ENCODE data around the gene TSHZ2. TPM values are rescaled to one million over a fixed set of nuclear protein-coding genes. Genes with fewer than 3 reads are reported as not detected.

The TSHZ2 gene
- total and polyA plus RNA-seq, 3 donors from 2014 or later = 13.0 to 41.9 (median 40.4) TPM

- H3K9me3 ChIP-seq = no peaks in the 10 kb centered on the region
- no peaks in the 10 kb centered on the region for H3K4me1 ChIP-seq
- no peaks in the 10 kb centered on the region for H3K27me3 ChIP-seq
- DNase-seq = no peak
- no peaks in the 10 kb centered on the region for H3K36me3 ChIP-seq (ENCODE audit: low read depth, missing control alignments)
- TF ChIP-seq CTCF (IDR thresholded peaks at IDR 0.05) (no peak), POLR2A (IDR thresholded peaks at IDR 0.05) (no peak)
- H3K4me3 ChIP-seq = no peak overlapping the region
- intact Hi-C loops (cut with DNase I; ENCODE audit: low total_unique reads) = no loop called here
- no peak overlapping the region for H3K27ac ChIP-seq
- WGBS, 2 donors = 78 to 90% methylated on average over 6 of the region's 6 CpGs
Observed at GRCh38 chr20:53342429-53342828, 370.3 kb downstream of the TSHZ2 start.

GRCh38 chr20:53343448-53343847 lies 371.3 kb downstream of the TSHZ2 start:
- H3K4me1 ChIP-seq = no peaks in the 10 kb centered on the region
- TF ChIP-seq CTCF (IDR thresholded peaks at IDR 0.05) (no peak), POLR2A (IDR thresholded peaks at IDR 0.05) (no peak)
- no peaks in the 10 kb centered on the region for H3K36me3 ChIP-seq (ENCODE audit: low read depth, missing control alignments)
- H3K27me3 ChIP-seq = no peaks in the 10 kb centered on the region
- no peaks in the 10 kb centered on the region for H3K9me3 ChIP-seq
- intact Hi-C loops (cut with DNase I; ENCODE audit: low total_unique reads) = no loop called here
- no peak overlapping the region for H3K4me3 ChIP-seq
- no peak overlapping the region for H3K27ac ChIP-seq
- DNase-seq = no peak
- WGBS, 2 donors = 81 to 85% methylated on average over 6 of the region's 6 CpGs

GRCh38 chr20:53344891-53345290 lies 372.7 kb downstream of the TSHZ2 start:
- intact Hi-C loops (cut with DNase I; ENCODE audit: low total_unique reads) = no loop called here
- TF ChIP-seq CTCF (IDR thresholded peaks at IDR 0.05) = no peak
- TF ChIP-seq POLR2A (IDR thresholded peaks at IDR 0.05) = no peak

GRCh38 chr20:53345536-53346334 lies 373.6 kb downstream of the TSHZ2 start:
- Histone ChIP-seq H3K27ac (no peak overlapping the region), H3K4me3 (no peak overlapping the region), H3K4me1 (no peaks in the 10 kb centered on the region), H3K27me3 (no peaks in the 10 kb centered on the region), H3K9me3 (no peaks in the 10 kb centered on the region), H3K36me3 (ENCODE audit: low read depth, missing control alignments) (no peaks in the 10 kb centered on the region)
- intact Hi-C loops (cut with DNase I; ENCODE audit: low total_unique reads) = no loop called here
- no peak for TF ChIP-seq CTCF (IDR thresholded peaks at IDR 0.05)
- no peak for TF ChIP-seq POLR2A (IDR thresholded peaks at IDR 0.05)
- DNase-seq = no peak
- 71 to 75% methylated on average over 14 to 18 of the region's 18 CpGs for WGBS, 2 donors

More at GRCh38 chr20:53344891-53345290, 372.7 kb downstream of the TSHZ2 start:
- Histone ChIP-seq H3K4me3 (no peak overlapping the region), H3K4me1 (no peaks in the 10 kb centered on the region), H3K9me3 (no peaks in the 10 kb centered on the region), H3K27me3 (no peaks in the 10 kb centered on the region), H3K27ac (no peak overlapping the region), H3K36me3 (ENCODE audit: low read depth, missing control alignments) (no peaks in the 10 kb centered on the region)
- DNase-seq = no peak
- 81 to 90% methylated on average over 1 of the region's 1 CpG for WGBS, 2 donors

- no peak overlapping the region for H3K27ac ChIP-seq
- no peaks in the 10 kb centered on the region for H3K27me3 ChIP-seq
- H3K36me3 ChIP-seq (ENCODE audit: low read depth, missing control alignments) = no peaks in the 10 kb centered on the region
- H3K4me3 ChIP-seq = no peak overlapping the region
- 39 to 56% methylated on average over 11 of the region's 11 CpGs for WGBS, 2 donors
- no peak for DNase-seq
- TF ChIP-seq CTCF (IDR thresholded peaks at IDR 0.05) (no peak), POLR2A (IDR thresholded peaks at IDR 0.05) (no peak)
- no peaks in the 10 kb centered on the region for H3K4me1 ChIP-seq
- no peaks in the 10 kb centered on the region for H3K9me3 ChIP-seq
- intact Hi-C loops (cut with DNase I; ENCODE audit: low total_unique reads) = no loop called here
Observed at GRCh38 chr20:53346335-53346648, 374.1 kb downstream of the TSHZ2 start.

Data from testis (tissue), 3 donors.